KMS-11 (cell line): ENCODE data around the gene DNAL1.
A peak's percentile ranks its signal among the peaks of the same experiment; 100 is the strongest.

Experiments used
- H2AFZ ChIP-seq: fragments of 200-600 bp; sonication (generic); 2 replicates; pipeline ENCODE4 v1.6.1; 2016; ENCODE audit warnings: antibody characterized with exemption, mixed run types, low read depth
- H3K27ac ChIP-seq: fragments of 200-600 bp; sonication (generic); 2 replicates; pipeline ENCODE4 v1.6.1; 2016; ENCODE audit warnings: mild to moderate bottlenecking, mixed run types
- H3K27me3 ChIP-seq: fragments of 200-600 bp; sonication (generic); 2 replicates; pipeline ENCODE4 v1.6.1; 2017; ENCODE audit warnings: mild to moderate bottlenecking, low read depth, mixed run types, moderate library complexity; ENCODE audit not compliant: insufficient read depth
- H3K36me3 ChIP-seq: fragments of 200-600 bp; sonication (generic); 2 replicates; pipeline ENCODE4 v1.6.1; 2017; ENCODE audit warnings: mild to moderate bottlenecking, mixed run types; ENCODE audit not compliant: insufficient read depth
- H3K4me1 ChIP-seq: fragments of 200-600 bp; sonication (generic); 2 replicates; pipeline ENCODE4 v1.6.1; 2016; ENCODE audit warnings: mild to moderate bottlenecking, low read depth, mixed run types; ENCODE audit not compliant: poor library complexity, severe bottlenecking
- H3K4me2 ChIP-seq: fragments of 200-600 bp; sonication (generic); 2 replicates; pipeline ENCODE4 v1.7.0; 2016; ENCODE audit warnings: mild to moderate bottlenecking, mixed run types
- H3K4me3 ChIP-seq: fragments of 200-600 bp; sonication (generic); IDR thresholded peaks from 2 replicates; pipeline ENCODE4 v1.6.1; 2017; ENCODE audit warnings: low read depth, low read length, mixed read lengths; ENCODE audit not compliant: insufficient read depth
- H3K79me2 ChIP-seq: fragments of 200-600 bp; sonication (generic); 2 replicates; pipeline ENCODE4 v1.6.1; 2016; ENCODE audit warnings: low read depth, mixed run types; ENCODE audit not compliant: insufficient read depth
- H3K9ac ChIP-seq: fragments of 200-600 bp; sonication (generic); 2 replicates; pipeline ENCODE4 v1.6.1; 2016; ENCODE audit warnings: mild to moderate bottlenecking, mixed run types
- H4K20me1 ChIP-seq: fragments of 200-600 bp; sonication (generic); 2 replicates; pipeline ENCODE4 v1.6.1; 2016; ENCODE audit warnings: mild to moderate bottlenecking, mixed run types; ENCODE audit not compliant: insufficient read depth
- CTCF ChIP-seq: fragments of 200-600 bp; sonication (generic); conservative IDR thresholded peaks from 2 replicates; pipeline ENCODE4 v1.6.1; 2017; ENCODE audit warnings: low read depth, mild to moderate bottlenecking, antibody characterized with exemption, low read length, moderate library complexity, mixed read lengths

DNAL1 gene

GRCh38 chr14:73741876-73742519 lies 97.2 kb downstream of the DNAL1 start:
- no peak for TF ChIP-seq CTCF
- no peak overlapping the region for H3K4me3 ChIP-seq
- peaks cover 36% of the 10 kb centered on the region; the same call in 1 of the 2 replicates for H3K79me2 ChIP-seq
- no peaks in the 10 kb centered on the region for H3K27me3 ChIP-seq
- no peaks in the 10 kb centered on the region for H3K36me3 ChIP-seq
- peak overlapping the region; percentile 76; the same call in 1 of the 2 replicates for H3K4me2 ChIP-seq
- H3K9ac ChIP-seq: no peak overlapping the region
- H2AFZ ChIP-seq: no peak overlapping the region
- peaks cover 71% of the 10 kb centered on the region for H3K4me1 ChIP-seq
- H3K27ac ChIP-seq: no peak overlapping the region
- peaks cover 8% of the 10 kb centered on the region; the same call in 1 of the 2 replicates for H4K20me1 ChIP-seq

GRCh38 chr14:73742520-73743238 lies 97.9 kb downstream of the DNAL1 start:
- H3K36me3 ChIP-seq: no peaks in the 10 kb centered on the region
- H2AFZ ChIP-seq: no peak overlapping the region
- no peak for TF ChIP-seq CTCF
- H4K20me1 ChIP-seq: peaks cover 8% of the 10 kb centered on the region; the same call in 1 of the 2 replicates
- H3K4me3 ChIP-seq: no peak overlapping the region
- peaks cover 43% of the 10 kb centered on the region for H3K79me2 ChIP-seq
- no peaks in the 10 kb centered on the region for H3K27me3 ChIP-seq
- H3K9ac ChIP-seq: no peak overlapping the region
- no peak overlapping the region for H3K27ac ChIP-seq
- H3K4me2 ChIP-seq: peak overlapping the region; percentile 76; the same call in 1 of the 2 replicates
- H3K4me1 ChIP-seq: peaks cover 78% of the 10 kb centered on the region

GRCh38 chr14:73743431-73743931 lies 98.7 kb downstream of the DNAL1 start:
- Histone ChIP-seq H3K4me1 (peaks cover 86% of the 10 kb centered on the region), H3K79me2 (peaks cover 51% of the 10 kb centered on the region), H3K9ac (no peak overlapping the region), H3K27ac (peak overlapping the region; percentile 6; the same call in 1 of the 2 replicates), H3K4me3 (no peak overlapping the region), H3K4me2 (peak overlapping the region; percentile 76), H4K20me1 (peaks cover 8% of the 10 kb centered on the region; the same call in 1 of the 2 replicates), H3K27me3 (no peaks in the 10 kb centered on the region), H3K36me3 (no peaks in the 10 kb centered on the region), H2AFZ (no peak overlapping the region)
- no peak for TF ChIP-seq CTCF

- Histone ChIP-seq H3K27me3 (no peaks in the 10 kb centered on the region), H3K4me2 (peak overlapping the region; percentile 76; the same call in 1 of the 2 replicates), H3K27ac (peak overlapping the region; percentile 6; the same call in 1 of the 2 replicates), H3K4me3 (no peak overlapping the region), H3K9ac (no peak overlapping the region), H3K4me1 (peaks cover 90% of the 10 kb centered on the region), H2AFZ (no peak overlapping the region), H3K36me3 (no peaks in the 10 kb centered on the region), H4K20me1 (peaks cover 11% of the 10 kb centered on the region; the same call in 1 of the 2 replicates), H3K79me2 (peaks cover 59% of the 10 kb centered on the region)
- no peak for TF ChIP-seq CTCF
Observed at GRCh38 chr14:73744175-73744867, 99.5 kb downstream of the DNAL1 start.
